Fibroblast of lung (primary cell): Measurements from ENCODE around the gene ZDHHC4.
A peak's percentile ranks its signal among the peaks of the same experiment; 100 is the strongest.

Source experiments
- CTCF ChIP-seq, 2 donors: IDR thresholded peaks in 1 of 2; conservative IDR thresholded peaks in 1 of 2; 1 replicate in 1 of 2; 2 replicates in 1 of 2; pipeline ENCODE4 v1.5.1; 2011 to 2012; ENCODE audit warnings: low read length in 2 of 2, control low read depth in 1 of 2, inconsistent platforms in 1 of 2, low read depth in 1 of 2, mild to moderate bottlenecking in 1 of 2
- EZH2 ChIP-seq: IDR thresholded peaks from 2 replicates; pipeline ENCODE4 v1.5.1; 2012; ENCODE audit warnings: low read length, control low read depth, mild to moderate bottlenecking; ENCODE audit errors: missing control alignments

- TF ChIP-seq EZH2 (no peak), CTCF (conservative IDR thresholded peaks at IDR 0.05 in 1 of 2, IDR thresholded peaks at IDR 0.05 in 1 of 2; ENCODE audit: low read depth in 1 of 2, low read length in 2 of 2) (peak in 1 of 2 donors; percentile 6)
Observed at GRCh38 chr7:6579446-6579845, 2.2 kb downstream of the ZDHHC4 start.
